ENCODE measurements around the gene LRRC4C.

Gene LRRC4C

GRCh38 chr11:40269865-40270264 is 1189.6 kb downstream of the LRRC4C start:
- no peak for TF ChIP-seq CTCF (IDR thresholded peaks at IDR 0.05)

GRCh38 chr11:40268551-40268950 is 1190.9 kb downstream of the LRRC4C start:
- TF ChIP-seq CTCF (IDR thresholded peaks at IDR 0.05), result no peak

- no peak for TF ChIP-seq CTCF (IDR thresholded peaks at IDR 0.05)
Measured at GRCh38 chr11:40255457-40255856, 1204.0 kb downstream of the LRRC4C start.

- TF ChIP-seq CTCF (IDR thresholded peaks at IDR 0.05), result no peak
Measured at GRCh38 chr11:40253166-40253565, 1206.3 kb downstream of the LRRC4C start.

GRCh38 chr11:40252236-40252635 is 1207.2 kb downstream of the LRRC4C start:
- no peak for TF ChIP-seq CTCF (IDR thresholded peaks at IDR 0.05)

GRCh38 chr11:40246983-40247382 is 1212.5 kb downstream of the LRRC4C start:
- no peak for TF ChIP-seq CTCF (IDR thresholded peaks at IDR 0.05)

GRCh38 chr11:40241524-40242051 is 1217.9 kb downstream of the LRRC4C start:
- TF ChIP-seq CTCF (IDR thresholded peaks at IDR 0.05), result no peak

- TF ChIP-seq CTCF (IDR thresholded peaks at IDR 0.05), result no peak
Measured at GRCh38 chr11:40240284-40240683, 1219.2 kb downstream of the LRRC4C start.
